Measurements from ENCODE around the gene TMEM107.

TMEM107 gene

GRCh38 chr17:8167526-8167925, 8.7 kb downstream of the TMEM107 start:
- no peak for TF ChIP-seq SIN3A (IDR thresholded peaks at IDR 0.05; ENCODE audit: borderline replicate concordance, insufficient read depth, low read length)
- TF ChIP-seq TAF1 (IDR thresholded peaks at IDR 0.05; ENCODE audit: borderline replicate concordance, insufficient read depth, low read length): no peak
- no peak for TF ChIP-seq FOXP2 (optimal IDR thresholded peaks at IDR 0.05; ENCODE audit: borderline replicate concordance, extremely low read depth, extremely low read length, insufficient read depth)
- TF ChIP-seq POLR2AphosphoS5 (IDR thresholded peaks at IDR 0.05; ENCODE audit: low read depth, low read length): no peak
- no peak for TF ChIP-seq REST (IDR thresholded peaks at IDR 0.05; ENCODE audit: insufficient read depth in 1 of 2, low read depth in 2 of 2, low read length in 2 of 2)

- TF ChIP-seq TAF1 (IDR thresholded peaks at IDR 0.05; ENCODE audit: borderline replicate concordance, insufficient read depth, low read length): no peak
- no peak for TF ChIP-seq REST (IDR thresholded peaks at IDR 0.05; ENCODE audit: insufficient read depth in 1 of 2, low read depth in 2 of 2, low read length in 2 of 2)
- no peak for TF ChIP-seq FOXP2 (optimal IDR thresholded peaks at IDR 0.05; ENCODE audit: borderline replicate concordance, extremely low read depth, extremely low read length, insufficient read depth)
Measured at GRCh38 chr17:8166731-8167130, 9.4 kb downstream of the TMEM107 start.

- no peak for TF ChIP-seq FOXP2 (optimal IDR thresholded peaks at IDR 0.05; ENCODE audit: borderline replicate concordance, extremely low read depth, extremely low read length, insufficient read depth)
- TF ChIP-seq REST (IDR thresholded peaks at IDR 0.05; ENCODE audit: insufficient read depth in 1 of 2, low read depth in 2 of 2, low read length in 2 of 2): no peak
- TF ChIP-seq TAF1 (IDR thresholded peaks at IDR 0.05; ENCODE audit: borderline replicate concordance, insufficient read depth, low read length): no peak
- TF ChIP-seq POLR2AphosphoS5 (IDR thresholded peaks at IDR 0.05; ENCODE audit: low read depth, low read length): no peak
- no peak for TF ChIP-seq SIN3A (IDR thresholded peaks at IDR 0.05; ENCODE audit: borderline replicate concordance, insufficient read depth, low read length)
Measured at GRCh38 chr17:8164815-8165131, 11.4 kb downstream of the TMEM107 start.

GRCh38 chr17:8163978-8164814, 12.0 kb downstream of the TMEM107 start:
- 0 out of 4 replicates have a peak, but pooled peaks of 1 of the 2 experiments have one; percentile 31 for TF ChIP-seq REST (IDR thresholded peaks at IDR 0.05; ENCODE audit: insufficient read depth in 1 of 2, low read depth in 2 of 2, low read length in 2 of 2)
- TF ChIP-seq FOXP2 (optimal IDR thresholded peaks at IDR 0.05; ENCODE audit: borderline replicate concordance, extremely low read depth, extremely low read length, insufficient read depth): peak; percentile 78
- no peak; the same call in 1 of the 2 replicates for TF ChIP-seq SIN3A (IDR thresholded peaks at IDR 0.05; ENCODE audit: borderline replicate concordance, insufficient read depth, low read length)
- peak; percentile 48; the same call in 1 of the 2 replicates for TF ChIP-seq POLR2AphosphoS5 (IDR thresholded peaks at IDR 0.05; ENCODE audit: low read depth, low read length)
- peak; percentile 35; the same call in 1 of the 2 replicates for TF ChIP-seq TAF1 (IDR thresholded peaks at IDR 0.05; ENCODE audit: borderline replicate concordance, insufficient read depth, low read length)
